D341Med (cell line): Measurements from ENCODE around the gene CDT1.

ENCODE experiments used
- DNase-seq: peaks from one replicate; pipeline ENCODE4 v3.0.0; 2012; ENCODE audit warnings: low spot score

CDT1 gene

DNA sequence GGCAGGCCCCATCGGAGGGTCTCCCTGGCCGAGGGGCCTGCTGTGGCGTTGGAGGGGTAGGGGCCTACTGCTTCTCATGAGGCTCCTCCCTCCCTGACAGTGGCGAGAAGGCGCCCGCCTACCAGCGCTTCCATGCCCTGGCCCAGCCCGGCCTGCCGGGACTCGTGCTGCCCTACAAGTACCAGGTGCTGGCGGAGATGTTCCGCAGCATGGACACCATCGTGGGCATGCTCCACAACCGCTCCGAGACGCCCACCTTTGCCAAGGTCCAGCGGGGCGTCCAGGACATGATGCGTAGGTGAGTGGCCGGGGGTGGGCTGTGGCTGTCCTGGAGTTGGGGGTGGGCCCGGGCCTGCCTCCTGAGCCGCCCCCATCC, 1.7 kb downstream of the CDT1 start:
- DNase-seq: no peak

DNA sequence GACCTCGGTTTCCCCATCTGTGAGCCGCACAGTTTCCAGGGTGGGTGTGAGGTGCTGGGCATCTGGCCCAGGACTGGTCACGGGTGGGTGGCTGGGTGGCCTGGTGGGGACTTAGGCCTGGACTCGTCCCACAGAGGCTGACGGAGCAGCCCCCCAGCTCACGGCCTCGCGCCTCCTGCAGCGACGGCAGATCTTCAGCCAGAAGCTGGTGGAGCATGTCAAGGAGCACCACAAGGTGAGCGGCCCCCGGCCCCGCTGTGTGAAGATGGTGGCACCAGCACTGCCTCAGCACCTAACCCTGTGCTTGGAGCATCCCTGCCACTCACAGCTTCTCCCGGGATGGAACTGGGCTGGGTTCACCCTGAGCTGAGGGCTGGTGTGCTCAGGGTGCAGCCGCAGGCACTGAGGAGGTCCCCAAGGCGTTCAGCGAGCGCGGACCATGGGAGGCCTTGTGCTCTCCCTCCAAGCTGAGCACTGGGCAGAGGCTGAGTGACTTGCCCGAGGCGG, 2.4 kb downstream of the CDT1 start:
- DNase-seq: no peak

DNA sequence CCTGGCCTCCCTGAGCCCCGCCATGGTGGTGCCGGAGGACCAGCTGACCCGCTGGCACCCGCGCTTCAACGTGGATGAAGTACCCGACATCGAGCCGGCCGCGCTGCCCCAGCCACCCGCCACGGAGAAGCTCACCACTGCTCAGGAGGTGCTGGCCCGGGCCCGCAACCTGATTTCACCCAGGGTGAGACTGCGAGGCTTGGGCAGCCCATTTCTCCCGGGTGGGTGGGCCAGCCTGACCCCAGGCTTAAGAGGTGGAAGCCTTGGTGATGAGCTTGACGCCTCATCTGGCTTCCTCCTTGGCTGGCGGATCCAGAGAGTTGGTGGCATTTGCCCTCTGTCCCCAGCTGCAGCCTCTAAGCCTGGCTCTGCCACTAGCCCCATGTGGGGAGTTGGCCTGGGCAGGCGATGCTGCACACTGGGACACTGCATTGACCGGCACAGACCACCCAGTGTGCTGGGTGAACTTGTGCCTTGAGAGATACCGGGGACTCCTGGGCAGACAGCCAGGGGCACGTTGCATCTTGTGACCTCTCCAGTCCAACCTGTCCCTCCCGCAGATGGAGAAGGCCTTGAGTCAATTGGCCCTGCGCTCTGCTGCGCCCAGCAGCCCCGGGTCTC, 3.0 kb downstream of the CDT1 start:
- DNase-seq: no peak

DNA sequence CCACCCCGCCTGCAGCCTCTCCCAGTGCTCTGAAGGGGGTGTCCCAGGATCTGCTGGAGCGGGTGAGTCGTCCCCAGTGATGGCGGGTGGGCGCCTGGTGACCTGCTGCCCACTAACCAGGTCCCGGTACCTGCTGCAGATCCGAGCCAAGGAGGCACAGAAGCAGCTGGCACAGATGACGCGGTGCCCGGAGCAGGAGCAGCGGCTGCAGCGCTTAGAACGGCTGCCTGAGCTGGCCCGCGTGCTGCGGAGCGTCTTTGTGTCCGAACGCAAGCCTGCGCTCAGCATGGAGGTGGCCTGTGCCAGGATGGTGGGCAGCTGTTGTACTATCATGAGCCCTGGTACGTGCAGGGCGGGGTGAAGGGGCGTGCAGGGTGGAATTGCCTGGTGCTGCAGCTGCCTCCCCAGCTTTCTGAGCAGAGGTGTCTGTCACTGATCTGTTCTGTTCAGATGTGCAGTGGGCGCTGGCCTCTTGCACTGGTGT, 3.6 kb downstream of the CDT1 start:
- DNase-seq: no peak

DNA sequence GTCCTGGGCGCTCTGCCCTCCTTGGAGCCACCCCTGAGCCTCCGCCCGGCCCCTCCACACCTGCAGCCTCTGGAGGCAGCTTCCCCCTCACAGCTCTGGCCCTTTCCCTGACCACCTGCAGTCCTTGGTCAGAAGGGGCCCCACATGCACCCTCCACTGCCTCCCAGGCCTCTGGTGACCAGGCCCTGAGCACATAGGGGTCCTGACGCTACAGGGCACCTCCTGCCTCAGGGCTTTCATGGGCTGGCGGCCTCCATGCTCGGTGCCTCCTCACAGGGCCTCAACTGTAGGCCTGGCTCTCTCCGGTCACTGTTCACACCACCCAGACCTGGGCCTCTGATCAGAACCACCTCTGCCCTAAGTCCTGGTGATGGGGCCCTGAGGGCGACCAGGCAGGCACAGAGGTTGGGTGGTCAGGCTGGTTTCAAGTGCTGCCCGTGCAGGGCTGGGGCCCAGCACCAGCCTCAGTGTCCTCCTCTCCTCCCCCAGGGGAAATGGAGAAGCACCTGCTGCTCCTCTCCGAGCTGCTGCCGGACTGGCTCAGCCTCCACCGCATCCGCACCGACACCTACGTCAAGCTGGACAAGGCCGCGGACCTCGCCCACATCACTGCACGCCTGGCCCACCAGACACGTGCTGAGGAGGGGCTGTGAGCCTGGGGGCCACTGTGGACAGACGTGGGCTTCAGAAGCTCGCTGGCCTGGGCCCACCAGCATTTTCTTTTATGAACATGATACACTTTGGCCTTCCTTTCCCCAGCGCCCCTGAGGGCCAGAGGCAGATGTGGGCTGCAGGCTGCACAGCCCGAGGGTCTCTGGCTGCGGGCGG, 4.3 kb downstream of the CDT1 start:
- no peak for DNase-seq

DNA sequence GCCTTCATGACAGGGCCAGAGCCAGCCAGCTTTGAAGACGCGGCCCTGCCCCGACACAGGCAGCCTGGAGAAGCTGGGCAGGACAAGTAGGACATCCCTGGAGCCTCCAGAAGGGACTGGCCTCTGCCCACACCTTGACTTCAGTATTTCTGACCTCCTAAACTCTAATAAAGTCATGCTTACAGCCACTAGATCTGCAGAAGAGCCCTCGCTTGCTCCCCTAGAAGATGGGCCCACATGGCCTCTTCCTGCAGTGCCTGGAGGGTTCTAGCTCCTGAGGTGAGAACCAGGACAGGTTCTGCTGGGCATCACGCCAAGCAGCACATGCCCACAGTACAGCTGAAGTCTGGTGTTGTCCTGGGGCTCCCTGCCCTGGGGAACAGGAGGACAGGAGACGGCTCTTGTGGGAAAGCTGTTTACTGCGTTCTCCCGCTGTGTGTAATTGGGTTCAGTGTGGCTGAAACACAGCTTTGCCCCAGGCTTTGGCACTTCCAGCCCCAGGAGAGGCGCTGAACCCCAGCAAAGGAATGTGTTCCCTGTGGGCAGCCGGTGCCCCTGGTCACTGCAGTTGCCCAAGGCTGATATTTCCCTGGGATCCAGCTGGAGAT, 5.6 kb downstream of the CDT1 start:
- DNase-seq: no peak

DNA sequence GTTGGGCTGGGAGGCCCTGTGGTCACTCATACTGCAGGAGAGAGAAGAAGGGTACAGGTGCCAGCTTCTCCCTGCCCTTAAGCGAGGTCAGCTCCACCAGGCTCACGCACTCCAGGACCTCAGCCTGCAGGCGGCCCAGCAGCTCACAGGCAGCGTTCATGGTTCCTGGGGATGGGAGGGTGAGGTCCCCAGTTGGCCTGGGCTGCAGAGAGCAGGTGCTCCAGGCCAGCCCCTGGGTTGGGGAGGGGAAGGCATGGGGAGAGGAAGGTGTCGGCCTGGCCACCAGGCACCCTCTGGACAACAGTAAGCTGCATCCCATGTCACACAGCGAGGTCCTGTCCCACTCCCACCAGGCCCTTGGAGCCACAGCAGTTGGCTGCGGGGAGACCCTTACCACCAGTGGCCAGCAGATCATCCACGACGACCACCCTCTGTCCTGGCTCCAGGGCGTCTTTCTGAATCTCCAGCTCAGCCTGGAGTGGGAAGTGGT, 6.1 kb downstream of the CDT1 start:
- DNase-seq: no peak

DNA sequence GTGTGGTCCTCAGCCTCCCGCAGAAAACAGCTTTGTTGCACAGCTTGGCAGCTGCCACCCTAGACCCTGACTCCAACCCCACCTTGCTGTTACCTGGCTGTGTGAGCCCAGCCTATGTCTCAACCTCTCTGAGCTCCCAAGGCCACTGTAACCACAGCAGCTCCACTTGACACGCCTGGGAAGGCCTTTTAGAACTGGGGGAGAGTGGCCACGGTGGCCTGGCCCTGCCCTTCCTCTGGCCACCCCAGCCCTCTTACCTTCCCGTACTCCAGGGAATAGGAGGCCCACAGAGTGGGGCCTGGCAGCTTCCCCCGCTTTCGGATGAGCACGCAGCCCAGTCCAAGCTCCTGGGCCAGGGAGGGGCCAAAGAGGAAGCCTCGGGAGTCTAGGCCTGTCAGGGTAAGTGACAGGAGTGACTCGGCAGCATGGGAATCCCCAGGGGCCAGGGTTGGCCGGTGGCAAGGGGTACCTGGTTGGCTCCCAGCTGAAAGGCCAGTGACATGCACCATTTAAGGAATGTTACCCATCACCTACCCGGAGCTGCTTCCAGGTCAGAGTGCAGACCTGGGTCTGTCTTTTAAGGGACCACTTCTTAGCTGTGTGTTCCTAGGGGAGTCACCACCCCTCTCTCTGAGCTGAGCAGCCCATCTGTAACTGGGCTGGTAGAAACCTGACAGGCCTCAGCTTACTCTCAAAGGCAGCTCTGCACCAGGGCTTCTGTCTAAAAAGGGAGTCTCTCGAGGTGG, 6.8 kb downstream of the CDT1 start:
- no peak for DNase-seq

DNA sequence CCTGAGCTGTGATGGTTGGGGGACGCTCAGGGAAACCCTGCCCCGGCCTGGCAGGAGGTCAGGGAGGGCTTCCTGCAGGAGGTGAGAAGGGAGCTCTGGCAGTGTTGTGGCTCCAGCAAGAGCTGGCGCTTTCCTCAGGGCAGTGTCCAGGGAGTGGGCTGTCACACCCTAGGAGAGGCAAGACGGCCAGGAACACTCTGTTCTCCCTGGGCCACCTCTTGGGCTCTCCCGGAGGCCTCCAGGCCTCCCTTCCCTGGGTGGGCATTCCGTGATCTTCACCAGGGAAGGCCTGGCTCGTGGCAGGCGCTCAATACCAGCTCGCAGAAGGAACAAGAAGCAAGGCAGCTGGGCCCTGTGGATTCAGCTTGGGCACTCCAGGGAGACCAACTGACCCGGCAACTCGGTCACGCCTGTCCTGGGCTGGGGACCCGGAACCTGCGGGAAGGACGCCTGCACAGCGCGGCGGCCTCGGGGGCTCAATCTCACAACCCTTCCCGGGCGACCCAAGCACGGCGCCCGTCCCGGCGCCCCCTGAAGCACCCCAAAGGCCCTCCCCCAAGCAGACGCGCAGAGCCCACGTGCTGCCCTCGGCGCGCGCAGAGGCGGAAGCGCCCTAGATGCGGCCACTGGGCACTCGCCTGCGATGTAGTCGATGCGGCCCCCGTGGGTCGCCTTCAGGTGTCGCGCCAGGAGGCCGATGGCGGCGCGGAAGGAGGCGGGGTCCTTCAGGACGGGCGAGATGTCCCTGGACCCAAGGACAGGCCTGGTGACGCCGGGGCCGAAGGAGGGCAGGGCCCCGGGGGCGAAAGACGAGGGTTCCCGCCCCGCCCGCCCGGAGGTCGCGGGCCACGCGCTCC, 7.6 kb downstream of the CDT1 start:
- peak; percentile 81 for DNase-seq

DNA sequence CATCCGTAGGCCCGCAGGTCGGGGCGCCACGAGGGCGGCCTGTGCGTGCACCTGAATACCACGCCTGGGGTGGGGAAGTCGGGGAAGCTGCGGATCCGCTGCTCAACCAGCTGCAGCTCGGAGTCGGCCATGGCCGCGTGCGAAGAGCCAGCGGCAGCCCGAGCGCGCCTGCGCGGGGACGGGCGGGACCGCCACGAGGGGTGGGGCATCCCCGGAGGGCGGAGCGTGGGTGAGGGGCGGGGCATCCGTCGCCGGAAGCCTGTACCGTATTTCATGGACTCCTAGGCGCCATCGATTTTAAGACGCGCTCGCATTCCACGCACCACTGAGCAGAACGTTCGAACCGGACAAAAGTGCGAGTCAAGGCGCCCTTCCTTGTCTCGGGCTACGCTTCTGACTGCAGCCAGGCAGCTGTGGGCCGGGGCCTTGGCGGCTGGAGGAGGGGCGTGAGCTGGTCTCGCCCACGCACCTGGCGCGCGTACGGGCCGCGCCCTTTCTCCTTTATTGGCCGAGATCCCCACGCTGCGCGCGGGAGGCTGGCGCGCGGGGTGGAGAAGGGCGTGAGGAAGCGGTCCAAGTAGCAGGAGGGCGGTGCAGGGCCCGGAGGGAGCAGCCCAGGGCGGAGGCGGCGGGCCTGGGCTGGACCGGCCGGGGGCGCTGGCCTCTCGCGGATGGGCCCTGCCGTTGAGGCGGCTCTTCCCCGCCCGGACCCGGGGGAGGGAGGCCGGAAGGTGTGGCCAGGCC, 8.4 kb downstream of the CDT1 start, which contains the start of gene APRT:
Gene APRT (minus strand): TSS at position 160 of the 744 bp plus-strand sequence. CDS start 29 bp downstream, at position 131.
- peak; percentile 98 for DNase-seq

DNA sequence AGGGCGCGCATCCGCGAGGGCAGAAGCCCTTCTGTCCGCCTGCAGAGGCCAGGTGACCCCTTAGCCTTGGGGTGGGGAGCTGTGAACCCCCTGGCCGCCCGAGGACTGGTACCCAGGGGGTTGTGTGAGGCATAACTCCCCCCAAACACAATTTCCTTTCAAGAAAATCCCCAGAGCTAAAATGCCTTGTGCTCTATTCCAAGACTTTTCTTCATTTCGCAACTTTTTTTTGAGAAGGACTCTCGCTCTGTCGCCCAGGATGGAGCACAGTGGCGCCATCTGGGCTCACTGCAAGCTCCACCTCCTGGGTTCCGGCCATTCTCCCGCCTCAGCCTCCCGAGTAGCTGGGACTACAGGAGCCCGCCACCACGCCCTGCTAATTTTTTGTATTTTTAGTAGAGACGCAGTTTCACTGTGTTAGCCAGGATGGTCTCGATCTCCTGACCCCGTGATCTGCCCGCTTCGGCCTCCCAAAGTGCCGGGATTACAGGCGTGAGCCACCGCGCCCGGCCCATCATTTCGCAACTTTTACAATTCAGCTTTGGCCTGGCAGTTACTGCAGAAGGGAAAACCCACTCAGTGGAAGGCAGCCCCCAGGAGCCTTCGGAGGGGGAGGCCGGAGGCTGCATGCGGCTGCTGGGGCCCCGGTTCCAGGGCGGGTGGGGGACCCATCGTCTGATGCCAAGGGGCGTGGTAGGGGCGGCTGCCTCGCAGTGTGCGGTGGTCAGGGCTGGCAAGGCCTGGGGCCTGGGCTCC, 9.1 kb downstream of the CDT1 start:
- DNase-seq: no peak

DNA sequence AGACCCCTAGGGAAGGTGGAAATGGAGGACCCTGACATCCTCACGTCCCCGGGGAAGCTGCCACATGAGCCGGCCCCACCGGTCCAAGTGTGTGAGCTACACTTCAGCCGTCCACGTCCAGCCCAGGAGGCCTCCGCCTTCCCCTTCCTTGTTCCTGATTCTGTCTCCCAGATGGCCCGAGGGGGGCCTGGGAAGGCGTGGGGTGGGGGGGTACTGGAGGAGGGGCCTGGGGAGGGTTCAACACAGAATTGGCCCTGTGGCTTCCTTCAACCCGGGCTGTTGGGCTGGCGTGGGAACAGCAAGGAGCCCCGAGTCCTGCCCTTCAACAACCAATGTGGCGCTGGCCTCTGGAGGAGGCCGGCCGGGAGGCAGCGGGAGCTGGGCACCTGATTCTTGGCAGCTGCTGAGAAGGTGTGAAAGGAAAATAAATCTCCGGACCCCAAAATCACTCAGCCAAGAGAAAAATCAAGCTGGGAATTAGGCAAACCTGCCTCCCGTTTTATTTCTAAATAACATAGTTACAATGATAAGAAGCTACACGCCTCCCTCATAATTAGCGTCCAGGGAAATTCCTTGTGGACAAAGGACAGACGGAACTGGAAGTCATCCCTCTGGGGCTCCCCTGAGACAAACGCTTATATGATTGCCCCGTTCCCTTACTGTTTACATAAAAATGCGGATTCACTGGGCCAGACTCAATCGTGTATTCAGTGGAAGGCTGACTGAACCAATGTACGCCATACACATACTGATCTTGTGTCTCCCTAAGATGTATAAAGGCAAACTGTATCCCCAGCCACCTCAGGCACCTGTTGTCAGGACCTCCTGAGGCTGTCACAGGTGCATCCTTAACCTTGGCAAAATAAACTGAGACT, 9.9 kb downstream of the CDT1 start:
- no peak for DNase-seq

DNA sequence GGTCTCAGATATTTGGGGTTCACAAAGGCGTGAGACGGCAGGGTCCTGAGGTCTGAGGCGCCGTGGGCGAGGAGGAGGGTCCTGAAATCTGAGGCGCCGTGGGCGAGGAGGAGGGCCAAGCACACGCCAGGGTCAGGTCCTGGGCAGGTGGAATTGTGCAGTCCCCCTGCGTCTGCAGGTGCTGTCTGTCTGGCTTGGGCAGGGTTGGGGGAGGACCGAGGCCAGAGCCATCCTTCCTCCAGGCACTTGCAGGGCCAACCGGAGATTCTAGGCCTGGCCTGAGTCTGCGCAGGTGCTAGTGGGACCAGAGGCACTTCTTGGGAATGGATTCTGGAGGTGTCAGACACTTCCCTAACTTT, 10.5 kb downstream of the CDT1 start:
- no peak for DNase-seq

DNA sequence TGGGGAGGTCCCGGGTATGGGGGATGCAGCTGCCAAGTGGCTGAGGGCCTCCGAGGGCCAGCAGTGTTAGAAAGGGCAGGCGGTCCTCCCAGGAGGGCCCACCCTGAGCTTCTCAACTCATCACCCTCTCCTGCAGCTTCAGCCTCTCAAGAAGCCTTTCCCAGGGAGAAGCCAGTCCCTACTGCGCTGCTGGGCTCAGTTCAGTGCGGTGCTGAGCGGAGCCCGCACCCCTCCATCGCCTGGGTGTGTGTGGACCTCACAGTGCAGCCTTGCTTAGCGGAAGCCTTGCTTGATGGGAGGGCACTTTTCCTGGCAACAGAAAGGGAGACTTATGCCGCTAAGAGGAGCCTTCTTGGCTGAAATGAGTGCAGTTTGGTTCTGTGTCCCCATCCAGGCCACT, 11.6 kb downstream of the CDT1 start:
- no peak for DNase-seq

DNA sequence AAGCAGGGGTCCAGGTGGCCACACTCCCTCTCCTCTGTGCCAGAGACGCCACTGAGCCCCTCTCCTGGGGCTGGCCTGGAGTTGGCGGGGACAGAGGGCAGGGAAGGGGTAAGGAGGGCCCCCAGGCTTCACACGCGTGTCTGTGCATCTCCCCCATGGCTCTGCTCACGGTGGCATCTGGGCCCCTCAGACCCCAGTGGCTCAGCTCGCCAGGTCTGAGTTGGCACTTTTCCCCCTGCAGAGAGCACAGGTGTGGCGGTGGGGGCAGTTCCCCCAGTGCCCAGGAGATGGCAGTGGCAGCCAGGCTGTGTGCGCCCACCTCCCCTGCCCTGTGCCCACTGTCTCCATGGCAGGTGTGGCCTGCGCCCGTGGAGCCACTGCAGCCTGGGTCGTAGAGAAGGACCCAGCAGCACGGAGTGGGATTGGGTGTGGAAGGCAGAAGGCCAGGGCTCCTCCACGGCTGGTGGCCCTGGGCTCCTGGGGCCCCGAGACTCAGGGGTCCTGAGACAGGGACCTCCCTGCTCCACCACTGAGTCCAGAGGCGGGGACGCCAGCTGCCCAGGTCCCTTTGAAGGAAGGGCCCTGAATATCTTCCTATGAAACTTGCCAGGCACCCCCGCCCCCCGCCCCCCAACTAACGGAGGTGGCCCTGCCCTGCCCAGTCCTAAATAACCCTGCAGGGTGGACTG, 12.5 kb downstream of the CDT1 start:
- peak; percentile 83 for DNase-seq

DNA sequence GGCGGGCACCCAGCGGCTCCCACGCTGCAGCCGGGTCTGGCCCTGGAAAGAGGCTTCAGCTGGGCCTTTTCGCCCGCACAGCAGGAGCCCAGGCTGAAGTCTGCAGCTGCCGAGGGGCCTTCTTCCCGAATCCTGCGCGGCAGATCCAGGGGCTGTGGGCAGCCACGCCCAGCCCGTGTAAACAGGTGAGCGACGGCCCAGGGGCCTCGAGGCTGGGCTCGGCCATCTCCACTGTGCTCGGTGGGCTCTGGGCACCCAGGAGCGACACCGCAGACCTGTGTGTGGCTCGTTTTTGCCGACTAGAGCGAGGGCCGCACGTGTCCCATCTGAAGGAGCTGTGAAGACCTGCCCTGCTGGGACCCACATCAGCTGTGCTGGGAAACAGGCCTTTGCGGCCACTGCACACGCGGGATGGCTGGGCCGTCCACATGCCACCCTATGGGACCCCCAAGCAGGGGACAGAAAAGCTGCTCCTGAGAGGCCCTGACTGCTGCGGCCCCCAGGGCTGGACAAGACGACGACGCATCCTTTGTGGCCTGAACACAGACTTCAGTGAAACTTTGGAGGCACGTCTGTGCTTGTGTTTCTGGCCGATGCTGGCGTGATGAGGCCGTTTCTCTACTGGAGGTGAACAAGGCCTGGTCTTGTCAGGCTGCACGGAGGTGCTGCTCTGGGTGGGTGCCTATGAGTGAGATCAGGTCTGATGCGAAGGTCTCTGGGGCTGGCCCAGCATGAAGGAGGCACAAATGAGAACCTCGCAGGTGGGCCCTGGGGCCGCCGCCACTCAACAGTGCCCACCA, 13.3 kb downstream of the CDT1 start:
- DNase-seq: no peak
